HFFc6 (cell line): ENCODE measurements around the gene UBAC2. TPM values are rescaled to one million over a fixed set of nuclear protein-coding genes. Genes with fewer than 3 reads are reported as not detected.

Experiments used
- DNase-seq: peaks from one replicate; pipeline ENCODE4 v3.0.0-alpha.2; 2018
- H3K27ac Mint-ChIP-seq: 2 replicates; pipeline ENCODE4 v1.8.0; 2020; ENCODE audit warnings: mild to moderate bottlenecking, mixed read lengths
- H3K27me3 Mint-ChIP-seq: 2 replicates; pipeline ENCODE4 v1.8.0; 2021; ENCODE audit warnings: mild to moderate bottlenecking, moderate library complexity, mixed read lengths; ENCODE audit not compliant: insufficient read depth
- H3K36me3 Mint-ChIP-seq: 2 replicates; pipeline ENCODE4 v1.8.0; 2021; ENCODE audit warnings: low read depth, mixed read lengths
- H3K4me1 Mint-ChIP-seq: 2 replicates; pipeline ENCODE4 v1.8.0; 2020; ENCODE audit warnings: low read depth, mixed read lengths
- H3K4me3 Mint-ChIP-seq: 2 replicates; pipeline ENCODE4 v1.8.0; 2020; ENCODE audit warnings: mild to moderate bottlenecking, moderate library complexity, mixed read lengths
- H3K9me3 Mint-ChIP-seq: 2 replicates; pipeline ENCODE4 v1.8.0; 2020; ENCODE audit warnings: mild to moderate bottlenecking, mixed read lengths
- total RNA-seq, 6 experiments: library from RNA; stranded (reverse); fragmentation: NEBNext Ultra II Directional; extraction: Animal tissue kit (Norgen Biotek cat#: 25700); gene quantifications; 2 replicates in 1 of 6; 3 replicates in 5 of 6; pipeline ENCODE4 v1.2.3, GENCODE V29; 2021
- TF ChIP-seq, protein P1 (sequence below): fragments of 200-600 bp; sonication (generic); IDR thresholded peaks from 2 replicates; pipeline ENCODE4 v1.5.0; 2021; ENCODE audit warnings: antibody characterized with exemption, mild to moderate bottlenecking

The UBAC2 gene
- total RNA-seq, 6 experiments from 2014 or later = 38.8 to 53.5 (median 46.4) TPM

DNA sequence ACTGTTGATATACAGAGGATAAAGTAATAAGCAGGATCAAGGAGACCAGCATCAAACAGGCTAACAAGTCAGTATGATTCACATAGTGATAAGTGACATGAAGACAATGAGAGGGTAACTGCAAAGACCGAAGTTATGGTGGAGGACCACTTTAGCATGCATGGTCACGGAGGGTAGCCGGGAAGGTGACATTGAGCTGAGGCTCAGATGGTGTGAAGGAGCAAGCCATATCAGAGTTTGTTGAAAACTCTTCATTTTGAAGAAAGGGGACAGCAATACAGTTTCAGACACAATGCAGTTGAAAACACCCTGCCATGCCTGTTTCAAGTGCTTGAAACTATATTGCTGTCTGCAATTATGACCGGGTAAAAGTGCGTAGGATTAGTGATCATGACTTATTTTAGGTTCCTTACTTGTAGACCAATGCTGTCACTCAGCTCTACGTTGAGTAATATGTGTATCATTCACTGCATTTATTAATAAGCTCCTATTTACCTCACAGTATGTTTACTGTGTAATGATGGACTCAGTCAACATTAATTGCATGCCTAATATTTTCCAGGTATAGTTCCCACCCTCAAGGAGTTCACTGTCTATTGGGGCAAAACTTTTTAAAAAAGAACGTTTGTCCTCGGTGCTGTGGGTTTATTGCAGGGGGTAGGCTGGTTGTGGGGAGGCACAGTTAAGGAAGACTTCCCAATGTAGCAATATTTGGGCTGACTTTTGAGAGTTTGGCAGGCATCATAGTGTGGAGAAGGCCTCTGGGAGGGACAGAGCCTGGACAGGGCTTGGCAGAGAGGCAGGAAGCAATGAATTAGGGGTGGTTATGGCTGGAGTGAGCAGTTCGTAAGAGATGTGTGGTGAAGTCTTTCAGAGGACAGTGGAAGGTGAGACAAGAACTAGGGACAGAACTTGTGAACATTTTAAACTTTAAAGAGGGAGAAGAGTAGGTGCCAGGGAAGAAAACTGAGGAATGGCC, 3.2 kb downstream of the UBAC2 start:
- Mint-ChIP-seq H3K4me3 (no peak overlapping the region), H3K9me3 (no peaks in the 10 kb centered on the region), H3K27ac (no peak overlapping the region), H3K4me1 (peaks cover 24% of the 10 kb centered on the region), H3K36me3 (0 out of 2 replicates have a peak, but pooled peaks cover 4% of the 10 kb centered on the region), H3K27me3 (peaks cover 2% of the 10 kb centered on the region)
- TF ChIP-seq, protein P1, sequence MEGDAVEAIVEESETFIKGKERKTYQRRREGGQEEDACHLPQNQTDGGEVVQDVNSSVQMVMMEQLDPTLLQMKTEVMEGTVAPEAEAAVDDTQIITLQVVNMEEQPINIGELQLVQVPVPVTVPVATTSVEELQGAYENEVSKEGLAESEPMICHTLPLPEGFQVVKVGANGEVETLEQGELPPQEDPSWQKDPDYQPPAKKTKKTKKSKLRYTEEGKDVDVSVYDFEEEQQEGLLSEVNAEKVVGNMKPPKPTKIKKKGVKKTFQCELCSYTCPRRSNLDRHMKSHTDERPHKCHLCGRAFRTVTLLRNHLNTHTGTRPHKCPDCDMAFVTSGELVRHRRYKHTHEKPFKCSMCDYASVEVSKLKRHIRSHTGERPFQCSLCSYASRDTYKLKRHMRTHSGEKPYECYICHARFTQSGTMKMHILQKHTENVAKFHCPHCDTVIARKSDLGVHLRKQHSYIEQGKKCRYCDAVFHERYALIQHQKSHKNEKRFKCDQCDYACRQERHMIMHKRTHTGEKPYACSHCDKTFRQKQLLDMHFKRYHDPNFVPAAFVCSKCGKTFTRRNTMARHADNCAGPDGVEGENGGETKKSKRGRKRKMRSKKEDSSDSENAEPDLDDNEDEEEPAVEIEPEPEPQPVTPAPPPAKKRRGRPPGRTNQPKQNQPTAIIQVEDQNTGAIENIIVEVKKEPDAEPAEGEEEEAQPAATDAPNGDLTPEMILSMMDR = no peak
- no peak for DNase-seq

DNA sequence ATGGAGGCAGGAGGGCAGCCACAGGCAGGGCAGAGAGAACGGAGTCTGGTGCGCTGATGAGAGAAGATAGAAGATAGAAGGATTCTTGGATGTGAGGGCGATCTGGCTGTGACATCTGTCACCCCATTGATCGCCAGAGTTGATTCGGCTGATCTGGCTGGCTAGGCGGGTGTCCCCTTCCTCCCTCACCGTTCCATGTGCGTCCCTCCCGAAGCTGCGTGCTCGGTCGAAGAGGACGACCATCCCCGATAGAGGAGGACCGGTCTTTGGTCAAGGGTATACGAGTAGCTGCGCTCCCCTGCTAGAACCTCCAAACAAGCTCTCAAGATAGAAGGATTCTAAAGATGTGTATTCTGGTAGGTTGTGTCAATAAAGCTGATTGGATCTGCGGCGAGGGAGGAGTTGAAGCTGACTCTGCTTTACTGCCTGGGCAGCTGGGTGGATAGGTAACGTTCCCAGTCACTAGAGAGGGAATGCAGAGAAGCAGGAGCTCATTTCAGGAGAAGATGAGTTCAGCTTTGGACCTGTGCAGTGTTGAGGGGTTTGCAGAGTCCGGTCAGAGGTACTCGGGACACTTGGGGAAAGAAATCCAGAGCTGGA, 5.1 kb downstream of the UBAC2 start:
- DNase-seq = no peak
- Mint-ChIP-seq H3K27me3 (peaks cover 2% of the 10 kb centered on the region), H3K9me3 (no peaks in the 10 kb centered on the region), H3K36me3 (0 out of 2 replicates have a peak, but pooled peaks cover 4% of the 10 kb centered on the region), H3K4me1 (peaks cover 16% of the 10 kb centered on the region), H3K27ac (no peak overlapping the region), H3K4me3 (no peak overlapping the region)
- TF ChIP-seq, protein P1 = no peak

DNA sequence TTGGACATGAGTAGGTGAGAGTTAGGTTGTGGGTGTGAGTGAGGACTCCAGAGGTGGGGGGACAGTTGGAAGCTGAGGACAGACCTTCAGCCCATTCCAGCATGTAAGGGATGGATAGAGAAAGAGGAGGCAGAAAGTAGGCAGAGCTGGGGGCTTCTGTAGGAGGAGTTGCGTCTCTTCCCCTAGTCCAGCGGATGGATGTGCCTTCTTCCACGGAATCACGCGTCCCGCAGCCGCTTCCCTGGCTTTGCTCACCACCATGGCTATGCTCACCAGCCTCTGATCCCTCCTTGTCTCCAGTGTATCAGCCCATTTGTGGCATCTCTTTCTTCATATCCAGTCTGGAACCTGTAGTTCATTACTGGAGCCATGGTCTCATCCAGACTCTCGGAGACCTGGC, 5.6 kb downstream of the UBAC2 start:
- no peak for DNase-seq
- peaks cover 2% of the 10 kb centered on the region for H3K27me3 Mint-ChIP-seq
- H3K9me3 Mint-ChIP-seq = no peaks in the 10 kb centered on the region
- H3K4me1 Mint-ChIP-seq = peaks cover 14% of the 10 kb centered on the region
- no peak overlapping the region for H3K4me3 Mint-ChIP-seq
- H3K36me3 Mint-ChIP-seq = 0 out of 2 replicates have a peak, but pooled peaks cover 4% of the 10 kb centered on the region
- no peak overlapping the region for H3K27ac Mint-ChIP-seq
- TF ChIP-seq, protein P1 = no peak

DNA sequence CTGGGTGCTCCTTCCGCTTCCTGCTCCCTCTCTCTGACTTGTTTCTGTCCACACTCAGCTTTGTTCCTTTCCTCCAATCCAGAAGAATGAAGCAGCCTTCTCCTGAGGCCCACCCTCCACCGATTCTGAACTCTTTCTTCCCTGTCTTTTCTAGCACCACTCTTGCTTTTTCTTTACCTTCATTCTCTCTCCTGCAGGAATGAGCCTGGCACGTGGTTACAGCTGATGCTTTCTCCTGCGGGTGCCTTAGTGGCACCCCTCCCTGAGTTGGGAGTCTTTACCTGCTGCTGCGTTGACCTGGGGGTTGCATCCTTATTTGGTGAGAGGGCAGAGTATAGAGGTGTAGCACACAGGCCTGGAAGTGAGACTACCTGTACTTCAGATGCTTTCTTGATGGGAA, 6.2 kb downstream of the UBAC2 start:
- Mint-ChIP-seq H3K4me3 (no peak overlapping the region), H3K4me1 (peaks cover 9% of the 10 kb centered on the region), H3K36me3 (0 out of 2 replicates have a peak, but pooled peaks cover 4% of the 10 kb centered on the region), H3K27ac (no peak overlapping the region), H3K27me3 (peaks cover 2% of the 10 kb centered on the region), H3K9me3 (no peaks in the 10 kb centered on the region)
- TF ChIP-seq, protein P1 = no peak
- DNase-seq = no peak

DNA sequence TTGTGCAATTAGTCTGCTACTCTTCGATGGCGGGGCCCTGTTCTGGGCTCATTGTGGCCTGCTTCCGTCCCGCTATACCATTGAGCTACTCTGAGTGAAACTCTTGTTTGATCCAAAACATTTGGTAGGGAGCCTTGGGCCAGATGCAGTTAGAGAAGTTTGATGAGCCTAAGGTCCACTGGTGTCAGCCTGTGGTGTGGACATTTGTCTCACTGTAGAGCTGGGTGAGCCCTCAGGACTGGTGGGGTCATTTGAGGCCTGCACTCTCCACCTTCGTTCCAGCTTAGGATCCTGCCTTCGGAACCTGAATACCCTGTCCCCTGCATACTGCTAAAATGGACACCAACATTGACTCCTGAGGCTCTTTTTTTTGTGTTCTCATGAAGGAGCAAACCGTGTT, 6.9 kb downstream of the UBAC2 start:
- Mint-ChIP-seq H3K9me3 (no peaks in the 10 kb centered on the region), H3K4me3 (no peak overlapping the region), H3K27me3 (peaks cover 2% of the 10 kb centered on the region), H3K4me1 (peaks cover 2% of the 10 kb centered on the region), H3K27ac (no peak overlapping the region), H3K36me3 (0 out of 2 replicates have a peak, but pooled peaks cover 4% of the 10 kb centered on the region)
- TF ChIP-seq, protein P1 = no peak
- DNase-seq = no peak
